ENCODE data around the gene RHBDF2.

Gene RHBDF2

GRCh38 chr17:76479515-76480060, 21.6 kb downstream of the RHBDF2 start:
- Histone ChIP-seq H3K27ac (ENCODE audit: low read length) (no peak overlapping the region), H3K4me3 (ENCODE audit: low read length) (no peak overlapping the region), H3K4me1 (ENCODE audit: control insufficient read depth, low read depth, low read length) (no peaks in the 10 kb centered on the region), H3K9ac (ENCODE audit: low read length) (no peak overlapping the region), H3K27me3 (ENCODE audit: control insufficient read depth, insufficient read depth, low read length) (no peaks in the 10 kb centered on the region), H3K36me3 (ENCODE audit: control insufficient read depth, low read depth, low read length) (no peaks in the 10 kb centered on the region), H3K9me3 (ENCODE audit: control insufficient read depth, low read depth, low read length) (no peaks in the 10 kb centered on the region)

- Histone ChIP-seq H3K9me3 (ENCODE audit: control insufficient read depth, low read depth, low read length) (no peaks in the 10 kb centered on the region), H3K9ac (ENCODE audit: low read length) (no peak overlapping the region), H3K4me1 (ENCODE audit: control insufficient read depth, low read depth, low read length) (no peaks in the 10 kb centered on the region), H3K4me3 (ENCODE audit: low read length) (no peak overlapping the region), H3K36me3 (ENCODE audit: control insufficient read depth, low read depth, low read length) (no peaks in the 10 kb centered on the region), H3K27ac (ENCODE audit: low read length) (no peak overlapping the region), H3K27me3 (ENCODE audit: control insufficient read depth, insufficient read depth, low read length) (no peaks in the 10 kb centered on the region)
These were observed 22.3 kb downstream of the RHBDF2 start for GRCh38 chr17:76478730-76479514.

- Histone ChIP-seq H3K27ac (ENCODE audit: low read length) (no peak overlapping the region), H3K9ac (ENCODE audit: low read length) (no peak overlapping the region), H3K27me3 (ENCODE audit: control insufficient read depth, insufficient read depth, low read length) (no peaks in the 10 kb centered on the region), H3K4me3 (ENCODE audit: low read length) (no peak overlapping the region), H3K4me1 (ENCODE audit: control insufficient read depth, low read depth, low read length) (no peaks in the 10 kb centered on the region), H3K9me3 (ENCODE audit: control insufficient read depth, low read depth, low read length) (no peaks in the 10 kb centered on the region), H3K36me3 (ENCODE audit: control insufficient read depth, low read depth, low read length) (no peaks in the 10 kb centered on the region)
These were observed 23.1 kb downstream of the RHBDF2 start for GRCh38 chr17:76478097-76478496.

DNA sequence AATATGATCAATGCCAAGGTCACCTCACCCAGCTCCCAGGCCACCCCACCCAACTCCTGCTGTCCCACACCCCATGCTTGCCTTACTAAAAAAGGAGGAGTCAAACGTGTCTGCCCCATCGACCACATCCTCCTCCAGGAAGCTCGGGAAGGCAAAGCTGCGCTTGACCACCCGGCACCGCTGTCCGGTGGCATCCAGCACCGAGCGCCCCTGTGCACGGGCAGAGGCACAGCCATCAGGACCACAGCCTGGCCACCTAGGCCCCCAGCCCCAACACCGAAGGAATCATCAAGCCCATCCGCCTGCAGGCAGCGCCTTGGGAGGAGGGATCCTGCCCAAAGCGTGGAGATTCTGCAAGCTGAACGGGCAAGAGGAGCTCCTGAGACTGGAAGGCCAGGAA, 23.6 kb downstream of the RHBDF2 start:
- Histone ChIP-seq H3K4me3 (ENCODE audit: low read length) (no peak overlapping the region), H3K4me1 (ENCODE audit: control insufficient read depth, low read depth, low read length) (no peaks in the 10 kb centered on the region), H3K9me3 (ENCODE audit: control insufficient read depth, low read depth, low read length) (no peaks in the 10 kb centered on the region), H3K27me3 (ENCODE audit: control insufficient read depth, insufficient read depth, low read length) (no peaks in the 10 kb centered on the region), H3K27ac (ENCODE audit: low read length) (no peak overlapping the region), H3K36me3 (ENCODE audit: control insufficient read depth, low read depth, low read length) (no peaks in the 10 kb centered on the region), H3K9ac (ENCODE audit: low read length) (no peak overlapping the region)

GRCh38 chr17:76476736-76477135, 24.5 kb downstream of the RHBDF2 start:
- H3K4me1 ChIP-seq (ENCODE audit: control insufficient read depth, low read depth, low read length), result no peaks in the 10 kb centered on the region

DNA sequence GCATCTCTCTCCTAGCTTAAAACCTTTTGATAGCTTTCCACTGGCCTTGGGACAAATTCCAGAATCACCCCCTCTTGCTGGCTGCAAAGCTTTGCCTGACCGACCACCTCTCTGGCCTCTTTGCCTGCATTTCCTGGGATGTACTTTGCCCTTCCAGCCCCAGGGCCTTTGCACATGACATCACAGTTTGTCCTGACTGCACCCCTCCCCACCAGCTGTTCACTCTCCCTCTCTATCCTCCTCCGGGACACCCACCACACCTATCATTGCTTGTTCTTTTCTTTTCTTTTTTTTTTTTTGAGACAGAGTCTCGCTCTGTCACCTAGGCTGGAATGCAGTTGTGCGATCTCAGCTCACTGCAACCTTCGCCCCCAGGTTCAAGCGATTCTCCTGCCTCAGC, 25.9 kb downstream of the RHBDF2 start:
- no peaks in the 10 kb centered on the region for H3K9me3 ChIP-seq (ENCODE audit: control insufficient read depth, low read depth, low read length)
- H3K4me1 ChIP-seq (ENCODE audit: control insufficient read depth, low read depth, low read length), result no peaks in the 10 kb centered on the region
- H3K27me3 ChIP-seq (ENCODE audit: control insufficient read depth, insufficient read depth, low read length), result no peaks in the 10 kb centered on the region
- H3K27ac ChIP-seq (ENCODE audit: low read length), result no peak overlapping the region
- H3K36me3 ChIP-seq (ENCODE audit: control insufficient read depth, low read depth, low read length), result peaks cover 3% of the 10 kb centered on the region
- no peak overlapping the region for H3K4me3 ChIP-seq (ENCODE audit: low read length)
- no peak overlapping the region for H3K9ac ChIP-seq (ENCODE audit: low read length)

More at GRCh38 chr17:76476736-76477135, 24.5 kb downstream of the RHBDF2 start:
- Histone ChIP-seq H3K27ac (ENCODE audit: low read length) (no peak overlapping the region), H3K27me3 (ENCODE audit: control insufficient read depth, insufficient read depth, low read length) (no peaks in the 10 kb centered on the region), H3K9me3 (ENCODE audit: control insufficient read depth, low read depth, low read length) (no peaks in the 10 kb centered on the region), H3K4me3 (ENCODE audit: low read length) (no peak overlapping the region), H3K9ac (ENCODE audit: low read length) (no peak overlapping the region), H3K36me3 (ENCODE audit: control insufficient read depth, low read depth, low read length) (peaks cover 3% of the 10 kb centered on the region)

GRCh38 chr17:76474894-76475293, 26.3 kb downstream of the RHBDF2 start:
- Histone ChIP-seq H3K36me3 (ENCODE audit: control insufficient read depth, low read depth, low read length) (peaks cover 3% of the 10 kb centered on the region), H3K27me3 (ENCODE audit: control insufficient read depth, insufficient read depth, low read length) (no peaks in the 10 kb centered on the region), H3K4me3 (ENCODE audit: low read length) (no peak overlapping the region), H3K9ac (ENCODE audit: low read length) (no peak overlapping the region), H3K4me1 (ENCODE audit: control insufficient read depth, low read depth, low read length) (no peaks in the 10 kb centered on the region), H3K9me3 (ENCODE audit: control insufficient read depth, low read depth, low read length) (no peaks in the 10 kb centered on the region), H3K27ac (ENCODE audit: low read length) (no peak overlapping the region)

GRCh38 chr17:76474238-76474637, 27.0 kb downstream of the RHBDF2 start:
- no peak overlapping the region for H3K27ac ChIP-seq (ENCODE audit: low read length)
- H3K4me3 ChIP-seq (ENCODE audit: low read length), result no peak overlapping the region
- peaks cover 3% of the 10 kb centered on the region for H3K36me3 ChIP-seq (ENCODE audit: control insufficient read depth, low read depth, low read length)
- no peaks in the 10 kb centered on the region for H3K27me3 ChIP-seq (ENCODE audit: control insufficient read depth, insufficient read depth, low read length)
- H3K4me1 ChIP-seq (ENCODE audit: control insufficient read depth, low read depth, low read length), result no peaks in the 10 kb centered on the region
- H3K9ac ChIP-seq (ENCODE audit: low read length), result no peak overlapping the region
- H3K9me3 ChIP-seq (ENCODE audit: control insufficient read depth, low read depth, low read length), result no peaks in the 10 kb centered on the region

GRCh38 chr17:76473541-76473985, 27.7 kb downstream of the RHBDF2 start:
- H3K4me3 ChIP-seq (ENCODE audit: low read length), result no peak overlapping the region
- H3K36me3 ChIP-seq (ENCODE audit: control insufficient read depth, low read depth, low read length), result peaks cover 3% of the 10 kb centered on the region
- H3K27ac ChIP-seq (ENCODE audit: low read length), result no peak overlapping the region
- no peaks in the 10 kb centered on the region for H3K9me3 ChIP-seq (ENCODE audit: control insufficient read depth, low read depth, low read length)
- no peaks in the 10 kb centered on the region for H3K4me1 ChIP-seq (ENCODE audit: control insufficient read depth, low read depth, low read length)
- no peaks in the 10 kb centered on the region for H3K27me3 ChIP-seq (ENCODE audit: control insufficient read depth, insufficient read depth, low read length)
- no peak overlapping the region for H3K9ac ChIP-seq (ENCODE audit: low read length)

- Histone ChIP-seq H3K36me3 (ENCODE audit: control insufficient read depth, low read depth, low read length) (peaks cover 3% of the 10 kb centered on the region), H3K4me1 (ENCODE audit: control insufficient read depth, low read depth, low read length) (no peaks in the 10 kb centered on the region), H3K27ac (ENCODE audit: low read length) (no peak overlapping the region), H3K4me3 (ENCODE audit: low read length) (no peak overlapping the region), H3K9ac (ENCODE audit: low read length) (no peak overlapping the region), H3K27me3 (ENCODE audit: control insufficient read depth, insufficient read depth, low read length) (no peaks in the 10 kb centered on the region), H3K9me3 (ENCODE audit: control insufficient read depth, low read depth, low read length) (no peaks in the 10 kb centered on the region)
These were observed 28.5 kb downstream of the RHBDF2 start for GRCh38 chr17:76472726-76473125.

DNA sequence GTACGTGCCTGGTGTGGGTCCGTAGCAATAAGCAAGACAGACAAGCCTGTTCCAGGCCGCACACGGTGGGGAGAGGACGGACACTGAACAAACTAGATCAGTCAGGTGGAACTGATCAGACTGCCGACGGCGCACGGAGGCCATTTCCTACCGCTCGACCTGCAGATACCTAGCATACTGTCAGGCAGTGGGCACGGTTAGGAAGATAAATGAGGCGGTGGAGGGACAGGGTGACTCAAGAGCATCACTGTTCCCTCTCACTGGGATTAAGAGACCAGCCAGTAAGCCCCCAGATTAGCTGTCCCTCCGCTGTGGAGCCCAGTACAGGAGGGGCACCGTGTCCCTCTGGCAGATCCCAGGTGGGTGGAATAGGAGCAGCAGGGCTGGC, 29.0 kb downstream of the RHBDF2 start:
- peaks cover 3% of the 10 kb centered on the region for H3K36me3 ChIP-seq (ENCODE audit: control insufficient read depth, low read depth, low read length)
- no peak overlapping the region for H3K4me3 ChIP-seq (ENCODE audit: low read length)
- H3K9ac ChIP-seq (ENCODE audit: low read length), result no peak overlapping the region
- H3K4me1 ChIP-seq (ENCODE audit: control insufficient read depth, low read depth, low read length), result no peaks in the 10 kb centered on the region
- no peak overlapping the region for H3K27ac ChIP-seq (ENCODE audit: low read length)
- H3K27me3 ChIP-seq (ENCODE audit: control insufficient read depth, insufficient read depth, low read length), result no peaks in the 10 kb centered on the region
- no peaks in the 10 kb centered on the region for H3K9me3 ChIP-seq (ENCODE audit: control insufficient read depth, low read depth, low read length)
